ENCODE results near the gene SALL3.

DNA sequence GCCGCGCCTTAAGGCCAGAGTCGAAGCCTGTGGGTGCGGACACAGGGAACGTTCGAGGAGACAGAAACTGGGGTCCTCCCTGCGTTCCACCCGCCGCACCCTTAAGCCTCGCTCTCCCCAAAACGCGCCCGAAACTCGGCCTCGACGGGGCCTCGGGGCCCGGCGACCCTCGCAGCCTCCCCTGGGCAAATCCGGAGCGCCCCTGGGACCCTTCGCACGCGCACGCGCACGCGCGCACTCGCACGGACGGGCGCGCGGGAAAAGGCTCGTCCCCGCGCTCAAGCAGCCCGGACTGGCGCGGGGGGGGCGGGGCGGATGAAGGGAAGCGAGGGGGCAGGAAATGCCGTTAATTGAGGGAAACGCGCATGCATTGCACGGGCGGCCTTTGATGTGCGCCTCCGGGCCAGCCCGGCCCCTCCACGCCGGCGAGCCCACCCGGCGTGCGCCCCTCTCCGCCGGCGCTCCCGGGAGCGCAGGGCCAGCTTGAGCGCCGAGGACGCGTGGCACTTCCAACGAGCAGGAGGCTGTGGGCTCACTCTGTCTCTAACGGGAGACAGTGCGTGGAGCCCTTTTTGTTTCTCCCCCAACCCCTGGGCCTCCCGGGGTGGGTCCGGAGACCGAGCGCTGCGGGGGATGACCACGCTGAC lies 5.4 kb upstream of the SALL3 start:
- TF ChIP-seq, protein P1, sequence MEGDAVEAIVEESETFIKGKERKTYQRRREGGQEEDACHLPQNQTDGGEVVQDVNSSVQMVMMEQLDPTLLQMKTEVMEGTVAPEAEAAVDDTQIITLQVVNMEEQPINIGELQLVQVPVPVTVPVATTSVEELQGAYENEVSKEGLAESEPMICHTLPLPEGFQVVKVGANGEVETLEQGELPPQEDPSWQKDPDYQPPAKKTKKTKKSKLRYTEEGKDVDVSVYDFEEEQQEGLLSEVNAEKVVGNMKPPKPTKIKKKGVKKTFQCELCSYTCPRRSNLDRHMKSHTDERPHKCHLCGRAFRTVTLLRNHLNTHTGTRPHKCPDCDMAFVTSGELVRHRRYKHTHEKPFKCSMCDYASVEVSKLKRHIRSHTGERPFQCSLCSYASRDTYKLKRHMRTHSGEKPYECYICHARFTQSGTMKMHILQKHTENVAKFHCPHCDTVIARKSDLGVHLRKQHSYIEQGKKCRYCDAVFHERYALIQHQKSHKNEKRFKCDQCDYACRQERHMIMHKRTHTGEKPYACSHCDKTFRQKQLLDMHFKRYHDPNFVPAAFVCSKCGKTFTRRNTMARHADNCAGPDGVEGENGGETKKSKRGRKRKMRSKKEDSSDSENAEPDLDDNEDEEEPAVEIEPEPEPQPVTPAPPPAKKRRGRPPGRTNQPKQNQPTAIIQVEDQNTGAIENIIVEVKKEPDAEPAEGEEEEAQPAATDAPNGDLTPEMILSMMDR (IDR thresholded peaks at IDR 0.05), result no peak
- no peak for TF ChIP-seq ZFX (IDR thresholded peaks at IDR 0.05; ENCODE audit: borderline replicate concordance)
